ENCODE data around the gene CEP104. TPM values are rescaled to one million over a fixed set of nuclear protein-coding genes. Genes with fewer than 3 reads are reported as not detected.

CEP104 gene
- total RNA-seq, 1 experiment from 2014 or later, result 74.1 TPM

DNA sequence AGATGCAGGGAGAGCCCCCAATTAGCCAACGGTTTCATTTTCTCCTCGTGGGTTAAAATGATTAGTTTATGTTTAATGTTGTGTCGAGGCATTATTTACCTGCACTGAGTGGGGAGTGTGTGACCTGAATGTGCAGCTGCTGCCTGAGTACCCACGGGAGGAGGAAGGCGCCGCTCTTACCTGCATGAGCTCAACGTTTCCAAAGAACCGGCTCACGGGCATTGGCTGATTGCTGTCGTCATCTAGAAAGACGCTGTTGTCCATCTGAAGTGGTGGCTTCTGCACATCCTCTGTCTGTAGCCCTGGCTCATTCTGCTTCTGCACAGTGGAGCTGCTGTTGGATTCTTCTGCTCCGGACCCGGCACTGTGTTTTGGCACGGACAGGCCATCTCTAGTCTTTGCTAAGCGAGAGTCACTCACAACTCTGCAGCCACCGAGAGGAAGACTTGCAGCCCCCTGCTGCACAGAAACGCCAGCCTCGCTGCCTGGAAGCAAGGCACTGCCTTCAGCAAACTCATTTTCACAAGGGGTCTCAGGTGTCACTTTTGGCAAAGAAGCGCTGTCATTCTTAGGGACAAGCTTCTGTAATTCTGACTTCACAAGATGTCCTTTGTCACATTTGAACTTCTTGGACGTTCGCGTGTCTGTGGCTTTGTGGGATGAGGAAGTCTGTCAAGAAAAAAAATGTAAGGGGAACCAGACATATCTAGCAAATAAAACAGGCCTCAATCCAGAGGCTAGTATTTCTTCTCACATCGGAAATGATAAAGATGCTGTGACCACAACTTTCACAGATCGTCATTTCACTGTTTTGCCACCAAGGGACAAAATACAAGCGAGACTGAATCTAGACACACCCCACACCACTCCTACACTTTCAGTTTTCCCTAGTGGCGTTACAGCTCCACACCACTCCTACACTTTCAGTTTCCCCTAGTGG is 33.6 kb upstream of the CEP104 start:
- H3K9me3 Mint-ChIP-seq (ENCODE audit: unreplicated experiment), result no peaks in the 10 kb centered on the region
- no peaks in the 10 kb centered on the region for H3K27me3 Mint-ChIP-seq (ENCODE audit: insufficient read depth, unreplicated experiment)
- H3K4me1 Mint-ChIP-seq (ENCODE audit: insufficient read depth, unreplicated experiment), result no peaks in the 10 kb centered on the region
- H3K36me3 Mint-ChIP-seq (ENCODE audit: insufficient read depth, unreplicated experiment), result peaks cover 44% of the 10 kb centered on the region
- intact Hi-C loops (cut with micrococcal nuclease), result no loop called here
- ChIA-PET POLR2A (no interaction called here), CTCF (no interaction called here)
- no peak overlapping the region for H3K27ac Mint-ChIP-seq (ENCODE audit: low read depth, unreplicated experiment)
- BruUV-seq (replicated peaks), result no TSS peak
- TF ChIP-seq CTCF (IDR thresholded peaks at IDR 0.05; ENCODE audit: unreplicated experiment), result no peak
- no peak for DNase-seq (ENCODE audit: unreplicated experiment)
- no peak overlapping the region for H3K4me3 Mint-ChIP-seq (ENCODE audit: unreplicated experiment)

- Mint-ChIP-seq H3K4me1 (ENCODE audit: insufficient read depth, unreplicated experiment) (no peaks in the 10 kb centered on the region), H3K27me3 (ENCODE audit: insufficient read depth, unreplicated experiment) (no peaks in the 10 kb centered on the region), H3K9me3 (ENCODE audit: unreplicated experiment) (no peaks in the 10 kb centered on the region), H3K27ac (ENCODE audit: low read depth, unreplicated experiment) (no peak overlapping the region), H3K36me3 (ENCODE audit: insufficient read depth, unreplicated experiment) (peaks cover 48% of the 10 kb centered on the region), H3K4me3 (ENCODE audit: unreplicated experiment) (no peak overlapping the region)
- no peak for DNase-seq (ENCODE audit: unreplicated experiment)
- CTCF ChIA-PET, result no interaction called here
- POLR2A ChIA-PET, result no interaction called here
- no peak for TF ChIP-seq CTCF (IDR thresholded peaks at IDR 0.05; ENCODE audit: unreplicated experiment)
- no TSS peak for BruUV-seq (replicated peaks)
- intact Hi-C loops (cut with micrococcal nuclease), result no loop called here
Measured at GRCh38 chr1:3889936-3890335, 32.9 kb upstream of the CEP104 start.

DNA sequence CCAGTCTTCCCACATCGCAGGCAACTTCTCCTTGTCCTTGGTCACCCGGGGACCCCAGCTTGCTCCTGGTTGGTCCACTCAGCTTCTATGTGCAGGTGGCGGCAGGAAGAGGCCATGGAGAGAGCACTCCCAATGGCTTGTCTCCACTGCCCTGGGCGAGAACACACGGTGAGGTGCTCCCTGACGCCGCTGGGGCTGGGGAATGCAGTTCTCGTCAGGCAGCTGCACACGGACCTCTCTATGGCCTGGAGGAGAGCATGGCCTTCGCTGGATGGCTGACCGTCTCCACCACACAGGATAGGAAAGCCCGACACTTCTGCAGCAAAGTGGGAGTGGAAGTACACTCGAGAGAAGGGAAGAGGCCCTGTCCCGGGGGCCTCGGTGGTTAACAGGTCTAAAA is 31.3 kb upstream of the CEP104 start:
- CTCF ChIA-PET, result interaction anchor here (0.6 kb wide), 1 partner anchor 32 kb away, joined by 3 read pairs; no protein-coding TSS in a partner anchor
- intact Hi-C loops (cut with micrococcal nuclease), result no loop called here
- no peak overlapping the region for H3K27ac Mint-ChIP-seq (ENCODE audit: low read depth, unreplicated experiment)
- no peak for DNase-seq (ENCODE audit: unreplicated experiment)
- H3K4me3 Mint-ChIP-seq (ENCODE audit: unreplicated experiment), result no peak overlapping the region
- H3K27me3 Mint-ChIP-seq (ENCODE audit: insufficient read depth, unreplicated experiment), result no peaks in the 10 kb centered on the region
- no TSS peak for BruUV-seq (replicated peaks)
- TF ChIP-seq CTCF (IDR thresholded peaks at IDR 0.05; ENCODE audit: unreplicated experiment), result no peak
- H3K36me3 Mint-ChIP-seq (ENCODE audit: insufficient read depth, unreplicated experiment), result peaks cover 52% of the 10 kb centered on the region
- POLR2A ChIA-PET, result interaction anchor here (1.1 kb wide), 1 partner anchor 11 kb away, joined by 6 read pairs; the partner anchor contains the start of gene C1orf174
- H3K4me1 Mint-ChIP-seq (ENCODE audit: insufficient read depth, unreplicated experiment), result no peaks in the 10 kb centered on the region
- no peaks in the 10 kb centered on the region for H3K9me3 Mint-ChIP-seq (ENCODE audit: unreplicated experiment)

- BruUV-seq (replicated peaks), result no TSS peak
- TF ChIP-seq CTCF (IDR thresholded peaks at IDR 0.05; ENCODE audit: unreplicated experiment), result no peak
- intact Hi-C loops (cut with micrococcal nuclease), result no loop called here
- DNase-seq (ENCODE audit: unreplicated experiment), result no peak
- ChIA-PET CTCF (no interaction called here), POLR2A (interaction anchor here (1.1 kb wide), 1 partner anchor 13 kb away, joined by 3 read pairs; the partner anchor contains the start of gene C1orf174)
- H3K9me3 Mint-ChIP-seq (ENCODE audit: unreplicated experiment), result no peaks in the 10 kb centered on the region
- no peaks in the 10 kb centered on the region for H3K4me1 Mint-ChIP-seq (ENCODE audit: insufficient read depth, unreplicated experiment)
- peaks cover 56% of the 10 kb centered on the region for H3K36me3 Mint-ChIP-seq (ENCODE audit: insufficient read depth, unreplicated experiment)
- no peak overlapping the region for H3K27ac Mint-ChIP-seq (ENCODE audit: low read depth, unreplicated experiment)
- H3K4me3 Mint-ChIP-seq (ENCODE audit: unreplicated experiment), result no peak overlapping the region
- H3K27me3 Mint-ChIP-seq (ENCODE audit: insufficient read depth, unreplicated experiment), result no peaks in the 10 kb centered on the region
Measured at GRCh38 chr1:3886691-3887090, 29.7 kb upstream of the CEP104 start.

Data from MCF 10A (cell line).